Lower leg skin (tissue), 4 donors: ENCODE results near the gene RABGGTA. TPM values are rescaled to one million over a fixed set of nuclear protein-coding genes. Genes with fewer than 3 reads are reported as not detected.
A peak's percentile ranks its signal among the peaks of the same experiment; 100 is the strongest.
"Not testable (repeated sequence)": the region's sequence is repeated elsewhere in the genome, so short reads cannot be mapped to it uniquely, and the experiment has no call there.

Experiments used
- DNase-seq, 2 donors: peaks; one replicate each; pipeline ENCODE4 v3.0.0-alpha.2; 2019; ENCODE audit warnings: low spot score in 2 of 2
- H3K4me3 ChIP-seq: fragments of 200-600 bp; sonication (generic); 2 replicates; pipeline ENCODE4 v1.5.1; 2017; ENCODE audit warnings: mild to moderate bottlenecking, low read depth; ENCODE audit not compliant: poor library complexity, severe bottlenecking
- POLR2A ChIP-seq, 2 donors: fragments of 450-650 bp; IDR thresholded peaks; one replicate each; pipeline ENCODE4 v1.6.1; 2016 to 2017; ENCODE audit warnings: antibody characterized with exemption in 2 of 2, mild to moderate bottlenecking in 1 of 2, moderate library complexity in 1 of 2
- WGBS, 2 donors: methylation state at CpG; one replicate each; pipeline ENCODE4 v1.1.5; 2018; 5-methylcytosine and 5-hydroxymethylcytosine counted together
- intact Hi-C: fragments of 100-400 bp; cut with DNase I; formaldehyde crosslinking; loops from one replicate; pipeline ENCODE4 v1.15.0; 2023; ENCODE audit warnings: low total_unique reads
- total RNA-seq, 4 donors: library from RNA; depleted of rRNA; stranded (reverse); fragments of >200 nt; gene quantifications; one replicate each; pipeline ENCODE4 v1.1.0, GENCODE V29; 2016
- TF ChIP-seq, protein P1 (sequence below), 3 donors: fragments of 450-650 bp; IDR thresholded peaks; one replicate each; pipeline ENCODE4 v1.5.1; 2016; ENCODE audit warnings: antibody characterized with exemption in 3 of 3, mild to moderate bottlenecking in 3 of 3, moderate library complexity in 2 of 3

Gene RABGGTA
- total RNA-seq, 4 donors from 2014 or later, result 35.5 to 69.4 (median 44.7) TPM

DNA sequence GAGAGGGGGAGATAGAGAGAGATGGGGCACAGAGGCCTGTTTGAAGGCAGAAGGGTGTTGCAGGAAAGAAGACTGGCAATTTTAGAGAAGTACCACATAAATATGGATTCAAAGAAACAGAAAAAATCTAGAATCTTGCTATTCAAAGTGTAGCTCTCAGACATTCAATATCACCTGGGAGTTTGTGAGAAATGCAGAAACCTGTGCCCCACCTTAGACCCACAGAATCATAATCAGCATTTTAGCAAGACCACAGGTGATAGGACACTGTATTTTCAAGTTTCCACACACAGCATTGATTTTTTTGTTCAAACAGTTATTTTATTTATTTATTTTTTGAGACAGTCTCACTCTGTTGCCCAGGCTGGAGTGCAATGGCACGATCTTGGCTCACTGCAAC, 42.5 kb downstream of the RABGGTA start:
- intact Hi-C loops, result no loop called here
- no peak overlapping the region for H3K4me3 ChIP-seq
- no peak for TF ChIP-seq POLR2A (IDR thresholded peaks at IDR 0.05)
- TF ChIP-seq, protein P1, sequence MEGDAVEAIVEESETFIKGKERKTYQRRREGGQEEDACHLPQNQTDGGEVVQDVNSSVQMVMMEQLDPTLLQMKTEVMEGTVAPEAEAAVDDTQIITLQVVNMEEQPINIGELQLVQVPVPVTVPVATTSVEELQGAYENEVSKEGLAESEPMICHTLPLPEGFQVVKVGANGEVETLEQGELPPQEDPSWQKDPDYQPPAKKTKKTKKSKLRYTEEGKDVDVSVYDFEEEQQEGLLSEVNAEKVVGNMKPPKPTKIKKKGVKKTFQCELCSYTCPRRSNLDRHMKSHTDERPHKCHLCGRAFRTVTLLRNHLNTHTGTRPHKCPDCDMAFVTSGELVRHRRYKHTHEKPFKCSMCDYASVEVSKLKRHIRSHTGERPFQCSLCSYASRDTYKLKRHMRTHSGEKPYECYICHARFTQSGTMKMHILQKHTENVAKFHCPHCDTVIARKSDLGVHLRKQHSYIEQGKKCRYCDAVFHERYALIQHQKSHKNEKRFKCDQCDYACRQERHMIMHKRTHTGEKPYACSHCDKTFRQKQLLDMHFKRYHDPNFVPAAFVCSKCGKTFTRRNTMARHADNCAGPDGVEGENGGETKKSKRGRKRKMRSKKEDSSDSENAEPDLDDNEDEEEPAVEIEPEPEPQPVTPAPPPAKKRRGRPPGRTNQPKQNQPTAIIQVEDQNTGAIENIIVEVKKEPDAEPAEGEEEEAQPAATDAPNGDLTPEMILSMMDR (IDR thresholded peaks at IDR 0.05), result no peak
- 0 to 100% methylated on average over 1 of the region's 1 CpG for WGBS, 2 donors
- DNase-seq, result no peak

- intact Hi-C loops, result no loop called here
- 67 to 72% methylated on average over 1 of the region's 1 CpG for WGBS, 2 donors
- no peak overlapping the region for H3K4me3 ChIP-seq
These were observed 44.9 kb downstream of the RABGGTA start for GRCh38 chr14:24226473-24226872.

DNA sequence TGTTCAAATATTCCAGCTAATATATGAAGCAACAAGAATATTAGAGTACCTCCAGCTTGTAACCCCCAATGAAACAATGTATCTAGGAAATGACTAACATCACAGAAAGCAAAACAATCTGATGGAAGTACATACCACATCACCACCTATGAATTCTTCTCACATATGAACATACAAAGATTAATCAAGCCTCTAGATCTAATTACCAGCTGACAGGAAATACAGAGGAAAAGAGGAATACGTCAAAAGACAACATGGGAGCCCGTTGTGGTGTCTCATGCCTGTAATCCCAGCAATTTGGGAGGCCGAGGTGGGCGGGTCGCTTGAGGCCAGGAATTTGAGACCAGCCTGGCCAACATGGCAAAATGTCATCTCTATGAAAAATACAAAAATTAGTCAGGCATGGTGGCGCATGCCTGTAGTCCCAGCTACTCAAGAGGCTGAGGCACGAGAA, 46.8 kb downstream of the RABGGTA start:
- intact Hi-C loops, result no loop called here
- TF ChIP-seq, protein P1 (IDR thresholded peaks at IDR 0.05), result no peak
- no peak for TF ChIP-seq POLR2A (IDR thresholded peaks at IDR 0.05)
- peak in 1 of 2 donors; percentile 63 for DNase-seq
- no peak overlapping the region for H3K4me3 ChIP-seq
- WGBS, 2 donors, result 76 to 84% methylated on average over 7 of the region's 7 CpGs

More at GRCh38 chr14:24226473-24226872, 44.9 kb downstream of the RABGGTA start:
- no peak for DNase-seq
- TF ChIP-seq, protein P1 (IDR thresholded peaks at IDR 0.05), result no peak
- no peak for TF ChIP-seq POLR2A (IDR thresholded peaks at IDR 0.05)

DNA sequence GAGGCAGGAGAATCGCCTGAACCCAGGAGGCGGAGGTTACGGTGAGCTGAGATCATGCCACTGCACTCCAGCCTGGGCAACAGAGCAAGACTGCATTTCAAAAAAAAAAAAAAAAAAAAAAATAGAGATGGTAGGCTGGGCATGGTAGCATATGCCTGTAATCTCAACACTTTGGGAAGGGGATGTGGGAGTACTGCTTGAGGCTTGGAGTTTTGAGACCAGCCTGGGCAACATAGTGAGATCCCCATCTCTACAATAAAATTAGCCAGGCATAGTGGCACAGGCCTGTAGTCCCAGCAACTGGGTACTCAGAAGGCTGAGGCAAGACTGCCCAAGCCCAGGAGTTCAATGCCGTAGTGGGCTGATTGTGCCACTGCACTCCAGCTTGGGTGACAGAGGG, 48.4 kb downstream of the RABGGTA start:
- H3K4me3 ChIP-seq, intact Hi-C loops: not testable (repeated sequence)
- WGBS, 2 donors, result 94 to 98% methylated on average over 4 of the region's 4 CpGs
- DNase-seq, result peak in 1 of 2 donors; percentile 14

- intact Hi-C loops, result no loop called here
- no peak for DNase-seq
- no peak overlapping the region for H3K4me3 ChIP-seq
- TF ChIP-seq POLR2A (IDR thresholded peaks at IDR 0.05), result no peak
- TF ChIP-seq, protein P1 (IDR thresholded peaks at IDR 0.05), result no peak
- 62% methylated on average over 3 of the region's 3 CpGs for WGBS, 2 donors
These were observed 51.9 kb downstream of the RABGGTA start for GRCh38 chr14:24219521-24219920.

GRCh38 chr14:24219080-24219479, 52.3 kb downstream of the RABGGTA start:
- DNase-seq, result peak in 1 of 2 donors; percentile 20
- 84 to 89% methylated on average over 4 of the region's 4 CpGs for WGBS, 2 donors
- no peak overlapping the region for H3K4me3 ChIP-seq
- TF ChIP-seq, protein P1 (IDR thresholded peaks at IDR 0.05), result no peak
- no peak for TF ChIP-seq POLR2A (IDR thresholded peaks at IDR 0.05)
- intact Hi-C loops, result no loop called here

- 93 to 100% methylated on average over 1 of the region's 1 CpG for WGBS, 2 donors
- intact Hi-C loops, H3K4me3 ChIP-seq: not testable (repeated sequence)
- DNase-seq, result peak in 1 of 2 donors; percentile 68
These were observed 54.5 kb downstream of the RABGGTA start for GRCh38 chr14:24216876-24217275.
